Panc1 (cell line): Measurements from ENCODE around the gene UCN3. TPM values are rescaled to one million over a fixed set of nuclear protein-coding genes. Genes with fewer than 3 reads are reported as not detected.

Experiments used
- ATAC-seq: fragments of 200-7000 bp; cut with Tn5 transposase; 2 replicates; pipeline ENCODE4 v1.9.1; 2020; ENCODE audit warnings: mild to moderate bottlenecking, moderate library complexity
- BruUV-seq: library from RNA; stranded (reverse); fragments of 400-500 nt; replicated peaks from 2 replicates; lab custom pipeline; 2021; lab: Mats Ljungman, UMichigan
- CTCF ChIA-PET: fragments of 300-600 bp; sonication (Branson Sonifier 250); formaldehyde crosslinking; loops from one replicate; lab custom pipeline; 2022; ENCODE audit warnings: antibody characterized with exemption; lab: Charles Lee
- POLR2A ChIA-PET: fragments of 300-600 bp; sonication (Branson Sonifier 250); formaldehyde crosslinking; loops from one replicate; lab custom pipeline; 2022; ENCODE audit warnings: antibody characterized with exemption; lab: Charles Lee
- DNase-seq: peaks from one replicate; pipeline ENCODE4 v3.0.0-alpha.2; 2010; ENCODE audit warnings: low read depth, low spot score
- H3K27ac ChIP-seq: 2 replicates; pipeline ENCODE4 v1.5.1; 2011; ENCODE audit warnings: mild to moderate bottlenecking, low read length, inconsistent platforms
- H3K27me3 ChIP-seq: fragments of 200-500 bp; sonication (Bioruptor generic); 2 replicates; pipeline ENCODE4 v1.6.0; 2014; ENCODE audit warnings: low read length, inconsistent platforms; ENCODE audit not compliant: control insufficient read depth, insufficient read depth
- H3K36me3 ChIP-seq: fragments of 200-500 bp; sonication (Bioruptor generic); 2 replicates; pipeline ENCODE4 v1.5.1; 2014; ENCODE audit warnings: inconsistent platforms, mild to moderate bottlenecking, low read length, moderate library complexity; ENCODE audit not compliant: control insufficient read depth, insufficient read depth
- H3K4me1 ChIP-seq: 2 replicates; pipeline ENCODE4 v1.5.1; 2011; ENCODE audit warnings: inconsistent platforms, mild to moderate bottlenecking, low read length, moderate library complexity; ENCODE audit not compliant: control insufficient read depth, insufficient read depth
- H3K4me3 ChIP-seq, 2 experiments: 2 replicates each; pipeline ENCODE4 v1.5.1; 2011 to 2012; ENCODE audit warnings: low read depth in 2 of 2, low read length in 2 of 2, mild to moderate bottlenecking in 2 of 2, inconsistent platforms in 1 of 2, moderate library complexity in 1 of 2
- H3K9me3 ChIP-seq: fragments of 200-500 bp; sonication (Bioruptor generic); 2 replicates; pipeline ENCODE4 v1.5.1; 2014; ENCODE audit warnings: low read depth, mild to moderate bottlenecking, inconsistent platforms, low read length, moderate library complexity; ENCODE audit not compliant: control insufficient read depth, insufficient read depth
- POLR2AphosphoS5 ChIP-seq: IDR thresholded peaks from 2 replicates; pipeline ENCODE4 v1.6.1; 2012; ENCODE audit warnings: mild to moderate bottlenecking, low read depth, low read length, moderate library complexity
- SIN3A ChIP-seq: IDR thresholded peaks from 2 replicates; pipeline ENCODE4 v1.6.1; 2012; ENCODE audit warnings: low read depth, mild to moderate bottlenecking, low read length, moderate library complexity, borderline replicate concordance; ENCODE audit not compliant: insufficient read depth
- TCF7L2 ChIP-seq: IDR thresholded peaks from 2 replicates; pipeline ENCODE4 v1.6.1; 2011; ENCODE audit warnings: mild to moderate bottlenecking, low read depth, low read length, inconsistent platforms
- in situ Hi-C: cut with HindIII; loops from 2 replicates; pipeline ENCODE4 v1.10.0; 2016; ENCODE audit warnings: low sequenced_read_pairs, low pct_unique_long_range_greater_than_20kb
- intact Hi-C: fragments of 100-400 bp; cut with micrococcal nuclease; formaldehyde crosslinking; loops from one replicate; pipeline ENCODE4 v1.10.0; 2022; ENCODE audit not compliant: unreplicated experiment
- total RNA-seq: library from RNA; stranded (reverse); gene quantifications from one replicate; pipeline ENCODE4 v1.2.1, GENCODE V29; 2021; ENCODE audit not compliant: unreplicated experiment
- TF ChIP-seq, protein P1 (sequence below), 2 experiments: IDR thresholded peaks; 2 replicates each; pipeline ENCODE4 v1.6.1; 2011 to 2012; ENCODE audit warnings: low read depth in 2 of 2, control low read depth in 1 of 2, low read length in 1 of 2, mild to moderate bottlenecking in 1 of 2, moderate library complexity in 1 of 2; ENCODE audit not compliant: insufficient read depth in 1 of 2
- TF ChIP-seq, protein P2 (sequence below): fragments of 450-650 bp; IDR thresholded peaks from 2 replicates; pipeline ENCODE4 v1.5.1; 2017; ENCODE audit warnings: mild to moderate bottlenecking

The UCN3 gene
- total RNA-seq, 1 experiment from 2014 or later: not detected

DNA sequence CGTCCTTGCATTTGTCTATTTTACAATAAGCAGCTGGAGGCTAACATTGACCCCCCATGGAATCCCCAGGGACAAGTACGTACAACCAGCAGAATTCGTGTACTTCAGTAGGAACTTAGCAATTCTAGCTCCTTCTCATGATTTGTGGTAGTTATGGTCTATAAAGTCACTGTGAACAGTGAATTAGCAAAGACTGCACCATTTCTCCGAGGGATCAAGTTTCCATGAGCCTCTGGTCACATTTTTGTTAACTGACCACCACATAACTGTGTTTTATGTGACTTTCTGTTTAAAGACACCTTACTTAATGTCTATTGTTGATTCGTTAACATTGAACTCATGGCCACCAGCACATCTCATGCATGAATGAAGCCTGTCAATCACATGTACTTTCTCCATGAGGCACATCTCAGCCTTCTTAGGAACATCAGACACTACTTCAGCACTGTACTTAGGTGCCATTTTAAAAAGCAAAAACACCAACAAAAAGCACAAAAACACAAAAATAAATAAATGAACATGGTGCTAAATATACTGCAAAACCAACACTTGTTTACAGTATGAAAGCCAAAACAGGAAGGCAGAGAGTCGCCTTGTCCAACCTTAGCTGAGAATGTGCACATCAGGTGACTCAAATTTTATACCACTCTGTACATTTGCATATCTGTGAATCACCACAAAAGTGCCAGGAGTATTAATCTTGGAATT lies 9.0 kb upstream of the UCN3 start:
- Histone ChIP-seq H3K27ac (no peak overlapping the region), H3K4me1 (no peaks in the 10 kb centered on the region), H3K4me3 (no peak overlapping the region), H3K27me3 (no peaks in the 10 kb centered on the region), H3K9me3 (no peaks in the 10 kb centered on the region), H3K36me3 (no peaks in the 10 kb centered on the region)
- CTCF ChIA-PET: no interaction called here
- BruUV-seq: no TSS peak
- intact Hi-C loops (no loop called here), in situ Hi-C loops (no loop called here)
- no peak for ATAC-seq
- DNase-seq: no peak
- no peak for TF ChIP-seq POLR2AphosphoS5
- TF ChIP-seq, protein P1, sequence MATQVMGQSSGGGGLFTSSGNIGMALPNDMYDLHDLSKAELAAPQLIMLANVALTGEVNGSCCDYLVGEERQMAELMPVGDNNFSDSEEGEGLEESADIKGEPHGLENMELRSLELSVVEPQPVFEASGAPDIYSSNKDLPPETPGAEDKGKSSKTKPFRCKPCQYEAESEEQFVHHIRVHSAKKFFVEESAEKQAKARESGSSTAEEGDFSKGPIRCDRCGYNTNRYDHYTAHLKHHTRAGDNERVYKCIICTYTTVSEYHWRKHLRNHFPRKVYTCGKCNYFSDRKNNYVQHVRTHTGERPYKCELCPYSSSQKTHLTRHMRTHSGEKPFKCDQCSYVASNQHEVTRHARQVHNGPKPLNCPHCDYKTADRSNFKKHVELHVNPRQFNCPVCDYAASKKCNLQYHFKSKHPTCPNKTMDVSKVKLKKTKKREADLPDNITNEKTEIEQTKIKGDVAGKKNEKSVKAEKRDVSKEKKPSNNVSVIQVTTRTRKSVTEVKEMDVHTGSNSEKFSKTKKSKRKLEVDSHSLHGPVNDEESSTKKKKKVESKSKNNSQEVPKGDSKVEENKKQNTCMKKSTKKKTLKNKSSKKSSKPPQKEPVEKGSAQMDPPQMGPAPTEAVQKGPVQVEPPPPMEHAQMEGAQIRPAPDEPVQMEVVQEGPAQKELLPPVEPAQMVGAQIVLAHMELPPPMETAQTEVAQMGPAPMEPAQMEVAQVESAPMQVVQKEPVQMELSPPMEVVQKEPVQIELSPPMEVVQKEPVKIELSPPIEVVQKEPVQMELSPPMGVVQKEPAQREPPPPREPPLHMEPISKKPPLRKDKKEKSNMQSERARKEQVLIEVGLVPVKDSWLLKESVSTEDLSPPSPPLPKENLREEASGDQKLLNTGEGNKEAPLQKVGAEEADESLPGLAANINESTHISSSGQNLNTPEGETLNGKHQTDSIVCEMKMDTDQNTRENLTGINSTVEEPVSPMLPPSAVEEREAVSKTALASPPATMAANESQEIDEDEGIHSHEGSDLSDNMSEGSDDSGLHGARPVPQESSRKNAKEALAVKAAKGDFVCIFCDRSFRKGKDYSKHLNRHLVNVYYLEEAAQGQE (IDR thresholded peaks at IDR 0.05; ENCODE audit: insufficient read depth in 1 of 2, low read depth in 2 of 2, low read length in 1 of 2): no peak
- TF ChIP-seq TCF7L2: no peak
- TF ChIP-seq, protein P2, sequence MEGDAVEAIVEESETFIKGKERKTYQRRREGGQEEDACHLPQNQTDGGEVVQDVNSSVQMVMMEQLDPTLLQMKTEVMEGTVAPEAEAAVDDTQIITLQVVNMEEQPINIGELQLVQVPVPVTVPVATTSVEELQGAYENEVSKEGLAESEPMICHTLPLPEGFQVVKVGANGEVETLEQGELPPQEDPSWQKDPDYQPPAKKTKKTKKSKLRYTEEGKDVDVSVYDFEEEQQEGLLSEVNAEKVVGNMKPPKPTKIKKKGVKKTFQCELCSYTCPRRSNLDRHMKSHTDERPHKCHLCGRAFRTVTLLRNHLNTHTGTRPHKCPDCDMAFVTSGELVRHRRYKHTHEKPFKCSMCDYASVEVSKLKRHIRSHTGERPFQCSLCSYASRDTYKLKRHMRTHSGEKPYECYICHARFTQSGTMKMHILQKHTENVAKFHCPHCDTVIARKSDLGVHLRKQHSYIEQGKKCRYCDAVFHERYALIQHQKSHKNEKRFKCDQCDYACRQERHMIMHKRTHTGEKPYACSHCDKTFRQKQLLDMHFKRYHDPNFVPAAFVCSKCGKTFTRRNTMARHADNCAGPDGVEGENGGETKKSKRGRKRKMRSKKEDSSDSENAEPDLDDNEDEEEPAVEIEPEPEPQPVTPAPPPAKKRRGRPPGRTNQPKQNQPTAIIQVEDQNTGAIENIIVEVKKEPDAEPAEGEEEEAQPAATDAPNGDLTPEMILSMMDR: no peak
- no peak for TF ChIP-seq SIN3A
- POLR2A ChIA-PET: no interaction called here

GRCh38 chr10:5356302-5356763 lies 8.4 kb upstream of the UCN3 start:
- ChIA-PET CTCF (no interaction called here), POLR2A (no interaction called here)
- no TSS peak for BruUV-seq
- in situ Hi-C loops (no loop called here), intact Hi-C loops (no loop called here)
- H3K9me3 ChIP-seq: no peaks in the 10 kb centered on the region
- no peaks in the 10 kb centered on the region for H3K36me3 ChIP-seq
- H3K27me3 ChIP-seq: no peaks in the 10 kb centered on the region
- TF ChIP-seq SIN3A: no peak
- TF ChIP-seq, protein P1 (IDR thresholded peaks at IDR 0.05; ENCODE audit: insufficient read depth in 1 of 2, low read depth in 2 of 2, low read length in 1 of 2): no peak
- TF ChIP-seq, protein P2: no peak
- TF ChIP-seq POLR2AphosphoS5: no peak
- TF ChIP-seq TCF7L2: no peak
- no peaks in the 10 kb centered on the region for H3K4me1 ChIP-seq
- ATAC-seq: no peak
- H3K27ac ChIP-seq: no peak overlapping the region
- H3K4me3 ChIP-seq: no peak overlapping the region
- DNase-seq: no peak
